Chondrocyte (in vitro differentiated cells): Measurements from ENCODE around the gene DRGX. TPM values are rescaled to one million over a fixed set of nuclear protein-coding genes. Genes with fewer than 3 reads are reported as not detected.

ENCODE experiments used
- DNase-seq: peaks from one replicate; pipeline ENCODE4 v3.0.0; 2021; ENCODE audit warnings: mixed read lengths, low spot score
- H3K27ac Mint-ChIP-seq: one replicate; pipeline ENCODE4 v1.8.0; 2021; ENCODE audit warnings: mild to moderate bottlenecking, moderate library complexity, mixed read lengths; ENCODE audit not compliant: unreplicated experiment
- H3K27me3 Mint-ChIP-seq: 2 replicates; pipeline ENCODE4 v1.8.0; 2021; ENCODE audit warnings: low read depth, mixed read lengths
- H3K36me3 Mint-ChIP-seq: 2 replicates; pipeline ENCODE4 v1.8.0; 2021; ENCODE audit warnings: low read depth, mixed read lengths
- H3K4me1 Mint-ChIP-seq: 2 replicates; pipeline ENCODE4 v1.8.0; 2021; ENCODE audit warnings: low read depth, mild to moderate bottlenecking, mixed read lengths
- H3K4me3 Mint-ChIP-seq: one replicate; pipeline ENCODE4 v1.8.0; 2021; ENCODE audit warnings: mild to moderate bottlenecking, moderate library complexity, mixed read lengths; ENCODE audit not compliant: unreplicated experiment
- H3K9me3 Mint-ChIP-seq: 2 replicates; pipeline ENCODE4 v1.8.0; 2021; ENCODE audit warnings: low read depth, mixed read lengths
- total RNA-seq: library from RNA; stranded (reverse); gene quantifications from 3 replicates; pipeline ENCODE4 v1.2.1, GENCODE V29; 2021
- TF ChIP-seq, protein P1 (sequence below): fragments of 200-600 bp; sonication (generic); IDR thresholded peaks from 2 replicates; pipeline ENCODE4 v1.5.0; 2021; ENCODE audit warnings: antibody characterized with exemption, mild to moderate bottlenecking, moderate library complexity

DRGX gene
- total RNA-seq, 1 donor from 2014 or later: not detected

DNA sequence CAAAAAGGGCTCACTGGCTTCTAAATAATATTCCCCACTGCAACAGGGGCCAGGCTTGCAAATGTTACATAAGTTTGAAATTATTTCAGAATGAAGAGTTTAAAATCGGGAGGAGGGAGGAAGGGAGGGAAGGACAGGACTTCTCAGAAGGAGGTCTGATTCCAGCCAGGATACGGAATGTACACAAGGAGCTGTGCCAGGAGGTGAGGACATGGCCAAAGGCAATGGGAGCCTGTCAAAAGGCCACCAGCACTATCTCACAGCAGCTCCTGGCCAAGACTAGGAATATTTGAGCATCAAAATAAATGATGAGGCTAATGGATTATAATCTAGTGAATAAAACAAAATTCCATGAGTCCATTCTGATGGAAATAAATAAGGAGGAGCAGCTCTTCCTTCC lies 18.6 kb upstream of the DRGX start:
- Mint-ChIP-seq H3K27me3 (peaks cover 53% of the 10 kb centered on the region), H3K36me3 (no peaks in the 10 kb centered on the region), H3K27ac (no peak overlapping the region), H3K9me3 (no peaks in the 10 kb centered on the region), H3K4me1 (no peaks in the 10 kb centered on the region), H3K4me3 (no peak overlapping the region)
- TF ChIP-seq, protein P1, sequence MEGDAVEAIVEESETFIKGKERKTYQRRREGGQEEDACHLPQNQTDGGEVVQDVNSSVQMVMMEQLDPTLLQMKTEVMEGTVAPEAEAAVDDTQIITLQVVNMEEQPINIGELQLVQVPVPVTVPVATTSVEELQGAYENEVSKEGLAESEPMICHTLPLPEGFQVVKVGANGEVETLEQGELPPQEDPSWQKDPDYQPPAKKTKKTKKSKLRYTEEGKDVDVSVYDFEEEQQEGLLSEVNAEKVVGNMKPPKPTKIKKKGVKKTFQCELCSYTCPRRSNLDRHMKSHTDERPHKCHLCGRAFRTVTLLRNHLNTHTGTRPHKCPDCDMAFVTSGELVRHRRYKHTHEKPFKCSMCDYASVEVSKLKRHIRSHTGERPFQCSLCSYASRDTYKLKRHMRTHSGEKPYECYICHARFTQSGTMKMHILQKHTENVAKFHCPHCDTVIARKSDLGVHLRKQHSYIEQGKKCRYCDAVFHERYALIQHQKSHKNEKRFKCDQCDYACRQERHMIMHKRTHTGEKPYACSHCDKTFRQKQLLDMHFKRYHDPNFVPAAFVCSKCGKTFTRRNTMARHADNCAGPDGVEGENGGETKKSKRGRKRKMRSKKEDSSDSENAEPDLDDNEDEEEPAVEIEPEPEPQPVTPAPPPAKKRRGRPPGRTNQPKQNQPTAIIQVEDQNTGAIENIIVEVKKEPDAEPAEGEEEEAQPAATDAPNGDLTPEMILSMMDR: no peak
- no peak for DNase-seq

DNA sequence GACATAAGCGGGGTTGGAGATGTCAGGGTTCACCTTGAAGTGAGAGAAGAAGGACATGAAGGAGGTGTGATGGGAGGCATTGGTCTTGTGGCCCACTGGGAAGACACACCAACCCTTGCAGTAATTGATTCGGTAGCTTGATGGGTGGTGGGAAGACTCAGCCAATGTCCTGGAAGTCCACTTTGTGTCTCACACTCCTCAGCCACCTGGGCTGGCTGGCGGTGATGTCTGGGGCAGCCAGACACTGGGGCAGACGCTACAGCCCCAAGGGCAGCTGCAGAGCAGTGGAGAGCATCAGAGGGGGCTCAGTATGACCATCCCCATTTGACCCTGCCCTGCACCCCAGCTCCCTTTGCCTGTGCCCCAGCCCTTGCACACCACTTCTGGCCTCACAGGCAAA lies 16.7 kb upstream of the DRGX start:
- TF ChIP-seq, protein P1: no peak
- no peaks in the 10 kb centered on the region for H3K36me3 Mint-ChIP-seq
- H3K27ac Mint-ChIP-seq: no peak overlapping the region
- no peaks in the 10 kb centered on the region for H3K4me1 Mint-ChIP-seq
- no peak for DNase-seq
- peaks cover 62% of the 10 kb centered on the region for H3K27me3 Mint-ChIP-seq
- no peaks in the 10 kb centered on the region for H3K9me3 Mint-ChIP-seq
- no peak overlapping the region for H3K4me3 Mint-ChIP-seq

DNA sequence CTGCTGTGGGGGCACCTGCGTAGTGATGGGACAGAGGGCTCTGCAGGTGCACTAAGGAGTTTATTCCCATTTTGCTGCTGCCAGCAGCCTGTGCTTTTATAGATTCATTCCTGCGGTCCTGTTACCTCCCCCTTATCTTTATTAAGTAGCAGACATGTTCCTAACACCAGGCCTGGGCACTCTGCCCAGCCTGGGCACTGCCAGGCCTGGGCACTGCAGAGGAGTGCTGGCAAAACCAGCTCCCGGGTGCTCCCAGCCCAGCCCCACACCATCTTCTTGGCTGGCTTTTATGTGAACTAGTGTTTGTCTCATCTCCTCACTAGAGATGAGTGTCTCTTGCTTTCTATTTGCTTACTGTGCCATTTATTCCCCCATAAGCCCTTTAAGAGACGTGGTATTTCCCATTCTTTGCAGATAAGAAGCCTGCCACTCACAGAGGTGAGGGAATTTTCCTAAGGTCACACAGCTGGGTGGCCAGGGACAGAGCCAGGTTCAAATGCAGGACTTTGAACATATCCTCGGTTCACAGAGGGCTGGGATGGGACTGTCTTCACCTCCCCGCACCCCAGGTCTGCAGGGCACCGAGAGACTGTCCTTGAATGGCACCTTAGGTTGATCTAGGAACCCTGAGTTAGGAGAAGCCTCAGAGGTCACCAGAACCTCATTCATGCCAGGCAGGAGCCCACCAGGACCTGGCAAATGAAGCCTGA lies 14.6 kb upstream of the DRGX start:
- H3K27ac Mint-ChIP-seq: no peak overlapping the region
- DNase-seq: no peak
- H3K4me1 Mint-ChIP-seq: no peaks in the 10 kb centered on the region
- H3K27me3 Mint-ChIP-seq: peaks cover 58% of the 10 kb centered on the region
- H3K9me3 Mint-ChIP-seq: no peaks in the 10 kb centered on the region
- H3K36me3 Mint-ChIP-seq: no peaks in the 10 kb centered on the region
- TF ChIP-seq, protein P1: no peak
- H3K4me3 Mint-ChIP-seq: no peak overlapping the region

DNA sequence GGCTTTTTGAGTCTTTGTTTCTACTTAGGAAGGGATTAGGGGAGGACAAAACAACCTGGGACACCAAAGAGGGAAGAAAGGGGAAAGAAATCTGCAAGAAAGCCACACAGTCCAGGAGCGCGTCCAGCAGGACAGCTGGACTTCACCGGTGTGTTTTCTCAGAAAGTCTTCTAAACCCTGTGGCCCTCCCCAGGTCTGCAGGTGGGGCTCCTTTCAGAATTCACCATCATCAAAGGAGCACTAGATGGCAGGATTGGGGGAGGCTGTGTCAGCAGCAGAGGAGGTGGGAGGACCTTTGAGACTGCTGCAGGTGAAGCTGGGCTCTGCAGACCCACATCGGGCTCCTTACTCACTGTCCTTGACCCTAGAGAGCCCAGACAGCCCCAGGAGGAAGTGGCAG lies 13.9 kb upstream of the DRGX start:
- TF ChIP-seq, protein P1: no peak
- peaks cover 58% of the 10 kb centered on the region for H3K27me3 Mint-ChIP-seq

DNA sequence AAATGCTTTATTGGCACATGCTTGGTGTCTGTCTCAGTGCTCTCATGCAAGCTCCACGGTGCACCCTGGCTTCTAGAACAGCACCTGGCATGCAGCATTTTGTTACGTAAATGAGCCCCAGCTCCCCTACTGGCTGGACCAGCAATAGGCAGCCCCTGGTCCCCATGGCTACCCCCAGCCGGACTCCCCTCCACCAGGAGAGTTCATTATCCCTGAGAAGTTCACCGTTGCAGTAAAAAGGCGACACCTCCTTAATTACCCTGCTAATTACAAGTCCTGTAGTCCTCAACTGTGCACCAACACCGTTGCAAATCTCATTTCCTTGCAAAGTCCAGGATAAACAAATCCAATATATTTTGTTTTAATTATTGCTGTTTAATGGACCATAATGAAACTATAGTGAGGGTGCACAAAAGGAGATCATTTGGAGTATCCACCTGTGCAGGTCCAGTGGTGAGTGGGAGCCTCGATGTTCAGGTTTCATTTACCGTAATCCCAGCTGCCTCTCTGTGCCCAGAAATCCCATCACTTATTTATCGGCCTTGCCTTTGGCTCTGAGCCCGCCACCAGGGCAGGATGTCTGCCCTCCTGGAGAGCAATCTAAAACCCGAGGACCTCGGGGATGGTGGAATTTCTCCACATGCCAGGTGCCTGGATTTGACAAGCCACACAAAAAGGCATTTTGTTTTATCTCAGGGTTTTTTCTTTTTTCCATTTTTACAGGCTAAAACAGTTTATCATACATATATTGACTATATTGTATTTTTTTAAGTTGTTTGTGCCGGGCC lies 12.8 kb upstream of the DRGX start:
- no peaks in the 10 kb centered on the region for H3K36me3 Mint-ChIP-seq
- TF ChIP-seq, protein P1: no peak

More for the DNA sequence above, 13.9 kb upstream of the DRGX start:
- no peak for DNase-seq
- Mint-ChIP-seq H3K9me3 (no peaks in the 10 kb centered on the region), H3K36me3 (no peaks in the 10 kb centered on the region), H3K4me3 (no peak overlapping the region), H3K27ac (no peak overlapping the region), H3K4me1 (no peaks in the 10 kb centered on the region)

More for the DNA sequence above, 12.8 kb upstream of the DRGX start:
- Mint-ChIP-seq H3K27me3 (peaks cover 62% of the 10 kb centered on the region), H3K9me3 (no peaks in the 10 kb centered on the region), H3K4me1 (no peaks in the 10 kb centered on the region), H3K4me3 (no peak overlapping the region), H3K27ac (no peak overlapping the region)
- DNase-seq: no peak
